Measurements from ENCODE around the gene SEC14L1. TPM values are rescaled to one million over a fixed set of nuclear protein-coding genes. Genes with fewer than 3 reads are reported as not detected.

The SEC14L1 gene
- total and polyA plus RNA-seq, 2 experiments from 2014 or later, result 52.9 to 71.4 TPM

GRCh38 chr17:77215281-77215680 lies 74.5 kb downstream of the SEC14L1 start:
- Histone ChIP-seq H3K36me3 (replicated peaks; ENCODE audit: insufficient read depth, low read depth) (no peaks in the 10 kb centered on the region), H3K27ac (no peak overlapping the region), H3K79me2 (no peaks in the 10 kb centered on the region), H2AFZ (no peak overlapping the region), H3K9me2 (replicated peaks; ENCODE audit: insufficient read depth) (no peaks in the 10 kb centered on the region), H3K27me3 (no peaks in the 10 kb centered on the region), H3K9me3 (ENCODE audit: low read depth) (no peaks in the 10 kb centered on the region), H3K4me3 (no peak overlapping the region), H3K4me1 (ENCODE audit: insufficient read depth) (no peaks in the 10 kb centered on the region), H3K4me2 (no peak overlapping the region), H4K20me1 (ENCODE audit: insufficient read depth, poor library complexity, severe bottlenecking) (no peaks in the 10 kb centered on the region)
- 96% methylated on average over 16 of the region's 16 CpGs for WGBS (ENCODE audit: low lambda C conversion rate, missing lambda C conversion rate)
- DNase-seq (ENCODE audit: low spot score), result no peak
- TF ChIP-seq EZH2phosphoT487 (IDR thresholded peaks at IDR 0.05; ENCODE audit: low read depth, severe bottlenecking, unreplicated experiment), result no peak
- TF ChIP-seq CTCF (IDR thresholded peaks at IDR 0.05; ENCODE audit: poor library complexity), result no peak
- no peak for TF ChIP-seq EZH2 (IDR thresholded peaks at IDR 0.05; ENCODE audit: borderline replicate concordance)

- Histone ChIP-seq H3K27ac (no peak overlapping the region), H3K4me3 (no peak overlapping the region), H3K9me3 (ENCODE audit: low read depth) (no peaks in the 10 kb centered on the region), H4K20me1 (ENCODE audit: insufficient read depth, poor library complexity, severe bottlenecking) (no peaks in the 10 kb centered on the region), H3K4me2 (no peak overlapping the region), H2AFZ (no peak overlapping the region), H3K36me3 (replicated peaks; ENCODE audit: insufficient read depth, low read depth) (no peaks in the 10 kb centered on the region), H3K4me1 (ENCODE audit: insufficient read depth) (no peaks in the 10 kb centered on the region), H3K27me3 (no peaks in the 10 kb centered on the region), H3K9me2 (replicated peaks; ENCODE audit: insufficient read depth) (no peaks in the 10 kb centered on the region), H3K79me2 (no peaks in the 10 kb centered on the region)
- no peak for DNase-seq (ENCODE audit: low spot score)
- 72% methylated on average over 5 of the region's 5 CpGs for WGBS (ENCODE audit: low lambda C conversion rate, missing lambda C conversion rate)
- TF ChIP-seq EZH2phosphoT487 (IDR thresholded peaks at IDR 0.05; ENCODE audit: low read depth, severe bottlenecking, unreplicated experiment) (no peak), CTCF (IDR thresholded peaks at IDR 0.05; ENCODE audit: poor library complexity) (no peak), EZH2 (IDR thresholded peaks at IDR 0.05; ENCODE audit: borderline replicate concordance) (no peak)
Observed at GRCh38 chr17:77216486-77216885, 75.7 kb downstream of the SEC14L1 start.

GRCh38 chr17:77217123-77217522 lies 76.4 kb downstream of the SEC14L1 start:
- Histone ChIP-seq H3K27me3 (no peaks in the 10 kb centered on the region), H3K9me3 (ENCODE audit: low read depth) (no peaks in the 10 kb centered on the region), H3K27ac (no peak overlapping the region), H3K79me2 (no peaks in the 10 kb centered on the region), H3K36me3 (replicated peaks; ENCODE audit: insufficient read depth, low read depth) (no peaks in the 10 kb centered on the region), H3K4me1 (ENCODE audit: insufficient read depth) (no peaks in the 10 kb centered on the region), H3K4me3 (no peak overlapping the region), H4K20me1 (ENCODE audit: insufficient read depth, poor library complexity, severe bottlenecking) (no peaks in the 10 kb centered on the region), H3K4me2 (no peak overlapping the region), H3K9me2 (replicated peaks; ENCODE audit: insufficient read depth) (no peaks in the 10 kb centered on the region), H2AFZ (no peak overlapping the region)
- TF ChIP-seq CTCF (IDR thresholded peaks at IDR 0.05; ENCODE audit: poor library complexity) (no peak), EZH2phosphoT487 (IDR thresholded peaks at IDR 0.05; ENCODE audit: low read depth, severe bottlenecking, unreplicated experiment) (no peak), EZH2 (IDR thresholded peaks at IDR 0.05; ENCODE audit: borderline replicate concordance) (no peak)
- 85% methylated on average over 11 of the region's 11 CpGs for WGBS (ENCODE audit: low lambda C conversion rate, missing lambda C conversion rate)
- DNase-seq (ENCODE audit: low spot score), result no peak

GRCh38 chr17:77217566-77217965 lies 76.8 kb downstream of the SEC14L1 start:
- Histone ChIP-seq H4K20me1 (ENCODE audit: insufficient read depth, poor library complexity, severe bottlenecking) (no peaks in the 10 kb centered on the region), H3K9me3 (ENCODE audit: low read depth) (no peaks in the 10 kb centered on the region), H2AFZ (no peak overlapping the region), H3K9me2 (replicated peaks; ENCODE audit: insufficient read depth) (no peaks in the 10 kb centered on the region), H3K27me3 (no peaks in the 10 kb centered on the region), H3K4me2 (no peak overlapping the region), H3K27ac (no peak overlapping the region), H3K36me3 (replicated peaks; ENCODE audit: insufficient read depth, low read depth) (no peaks in the 10 kb centered on the region), H3K4me1 (ENCODE audit: insufficient read depth) (no peaks in the 10 kb centered on the region), H3K4me3 (no peak overlapping the region), H3K79me2 (no peaks in the 10 kb centered on the region)
- TF ChIP-seq CTCF (IDR thresholded peaks at IDR 0.05; ENCODE audit: poor library complexity) (no peak), EZH2 (IDR thresholded peaks at IDR 0.05; ENCODE audit: borderline replicate concordance) (no peak), EZH2phosphoT487 (IDR thresholded peaks at IDR 0.05; ENCODE audit: low read depth, severe bottlenecking, unreplicated experiment) (no peak)
- no peak for DNase-seq (ENCODE audit: low spot score)
- 92% methylated on average over 11 of the region's 11 CpGs for WGBS (ENCODE audit: low lambda C conversion rate, missing lambda C conversion rate)

Measured in hepatocyte (in vitro differentiated cells).